CD4-positive, alpha-beta T cell treated with Interleukin-21 for 1 hour (primary cell): ENCODE results near the gene CFLAR.
A peak's percentile ranks its signal among the peaks of the same experiment; 100 is the strongest.
"Not testable (repeated sequence)": the region's sequence is repeated elsewhere in the genome, so short reads cannot be mapped to it uniquely, and the experiment has no call there.

Experiments used
- DNase-seq: peaks from one replicate; pipeline ENCODE4 v3.0.0-alpha.2; 2020

CFLAR gene

DNA sequence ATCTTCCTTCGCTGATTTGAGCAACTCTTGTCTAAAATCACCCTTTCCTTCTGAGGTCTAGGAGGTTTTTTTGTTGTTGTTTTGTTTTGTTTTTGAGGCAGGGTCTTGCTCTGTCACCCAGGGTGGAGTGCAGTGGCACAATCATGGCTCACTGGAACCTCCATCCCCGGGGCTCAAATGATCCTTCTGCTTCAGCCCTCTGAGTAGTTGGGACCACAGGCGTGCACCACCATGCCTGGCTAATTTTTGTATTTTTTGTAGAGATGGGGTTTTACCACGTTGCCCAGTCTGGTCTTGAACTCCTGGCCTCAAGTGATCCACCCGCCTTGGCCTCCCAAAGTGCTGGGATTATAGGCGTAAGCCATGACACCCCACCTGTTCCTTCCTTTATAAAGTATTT lies 68.3 kb downstream of the CFLAR start:
- not testable (repeated sequence) for DNase-seq

DNA sequence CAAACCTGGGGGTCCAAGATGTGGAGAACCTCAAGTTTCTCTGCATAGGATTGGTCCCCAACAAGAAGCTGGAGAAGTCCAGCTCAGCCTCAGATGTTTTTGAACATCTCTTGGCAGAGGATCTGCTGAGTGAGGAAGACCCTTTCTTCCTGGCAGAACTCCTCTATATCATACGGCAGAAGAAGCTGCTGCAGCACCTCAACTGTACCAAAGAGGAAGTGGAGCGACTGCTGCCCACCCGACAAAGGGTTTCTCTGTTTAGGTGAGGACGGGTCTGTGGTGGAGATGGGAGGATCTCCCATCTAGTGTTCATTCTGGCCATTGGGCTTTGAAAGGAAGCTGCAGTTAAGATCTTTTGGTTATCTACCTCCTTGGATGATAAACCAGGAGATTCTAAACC lies 69.9 kb downstream of the CFLAR start:
- no peak for DNase-seq

DNA sequence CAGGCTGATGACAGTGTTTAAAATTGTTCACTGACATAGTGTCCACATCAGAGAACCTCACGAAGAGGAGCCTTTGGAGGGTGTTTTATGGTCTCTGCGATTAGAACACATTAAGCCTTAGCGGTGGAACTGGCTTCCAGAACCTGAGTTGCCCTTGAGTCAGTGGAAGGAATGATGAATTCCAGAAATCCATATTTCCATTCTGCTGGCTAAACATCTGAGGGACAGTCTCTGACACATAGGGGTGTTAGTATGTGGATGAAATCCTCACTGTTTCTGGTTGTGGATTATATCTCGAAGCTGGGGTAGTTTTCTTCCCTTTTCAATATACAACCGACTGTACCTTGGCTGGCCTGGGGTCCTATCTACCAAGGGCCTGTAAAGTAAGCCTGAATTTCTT lies 71.0 kb downstream of the CFLAR start:
- DNase-seq, result no peak

DNA sequence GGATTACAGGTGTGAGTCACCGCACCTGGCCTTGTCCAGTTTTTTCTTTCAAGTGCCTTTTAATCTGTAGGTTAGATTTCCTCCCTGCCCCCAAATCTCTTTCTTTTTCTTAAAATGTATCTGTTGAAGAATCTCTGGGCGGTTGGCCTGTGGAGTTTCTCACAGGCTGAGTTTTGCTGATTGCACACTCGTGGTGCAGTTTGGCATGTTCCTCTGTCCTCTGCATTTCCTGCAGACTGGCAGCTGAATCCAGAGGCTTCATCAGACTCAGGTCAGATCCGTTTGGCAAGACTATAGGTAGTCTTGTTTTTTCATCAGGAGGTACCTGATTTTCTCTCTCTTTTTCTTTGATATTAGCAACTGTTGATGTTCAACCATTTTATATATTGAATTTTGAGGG lies 72.5 kb downstream of the CFLAR start:
- no peak for DNase-seq

DNA sequence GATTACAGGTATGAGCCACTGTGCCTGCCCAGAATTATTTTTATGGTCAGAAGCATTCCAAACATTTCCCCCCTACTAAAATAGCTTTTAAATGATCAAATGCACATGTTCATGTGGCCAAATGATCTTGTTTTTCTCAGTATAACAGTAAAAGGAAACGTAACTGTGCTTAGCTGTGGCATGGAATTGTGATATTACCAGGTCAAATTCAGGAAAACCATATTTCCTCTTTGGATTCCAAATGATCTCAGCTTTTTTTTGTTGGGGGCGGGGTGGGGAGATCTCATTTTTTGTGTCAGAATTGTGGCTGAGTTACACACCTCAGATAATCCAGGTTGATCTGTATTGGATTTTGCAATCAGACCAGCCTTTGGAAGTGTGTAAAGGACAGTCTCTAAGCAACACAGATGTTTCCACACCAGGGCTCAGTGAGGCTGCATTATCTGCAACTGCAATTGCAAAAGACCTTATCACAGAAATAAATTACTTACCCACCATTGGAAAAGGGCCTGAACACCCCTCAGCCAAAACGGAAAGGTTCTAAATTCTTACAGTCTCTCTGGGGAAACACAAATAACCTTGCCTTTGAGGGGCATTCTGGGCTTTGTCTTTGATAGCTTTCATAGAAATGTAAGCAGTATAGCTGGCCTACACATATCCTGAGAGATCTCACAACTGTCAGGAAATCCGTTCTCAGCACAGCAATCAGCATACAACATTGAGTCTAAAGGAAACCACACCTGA lies 75.3 kb downstream of the CFLAR start:
- peak; percentile 50 for DNase-seq

DNA sequence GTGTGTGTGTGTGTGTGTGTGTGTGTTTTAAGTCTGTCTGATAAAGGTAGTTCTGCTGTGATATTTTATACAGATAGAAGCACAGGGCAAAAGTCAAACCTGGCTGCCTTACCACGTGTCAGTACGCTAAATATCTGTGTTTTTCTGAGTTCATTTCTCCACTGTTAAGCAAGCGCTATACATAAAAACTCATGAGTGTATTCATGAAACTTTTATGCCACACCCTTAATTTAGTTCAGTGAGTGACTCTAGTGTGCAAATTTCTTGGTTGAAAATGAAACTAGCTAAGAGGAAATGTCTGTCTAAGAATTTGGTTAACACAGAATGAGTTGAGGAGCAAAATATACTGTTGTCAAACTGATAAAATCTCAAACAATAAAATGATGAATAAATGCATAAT lies 78.1 kb downstream of the CFLAR start:
- peak; percentile 50 for DNase-seq

DNA sequence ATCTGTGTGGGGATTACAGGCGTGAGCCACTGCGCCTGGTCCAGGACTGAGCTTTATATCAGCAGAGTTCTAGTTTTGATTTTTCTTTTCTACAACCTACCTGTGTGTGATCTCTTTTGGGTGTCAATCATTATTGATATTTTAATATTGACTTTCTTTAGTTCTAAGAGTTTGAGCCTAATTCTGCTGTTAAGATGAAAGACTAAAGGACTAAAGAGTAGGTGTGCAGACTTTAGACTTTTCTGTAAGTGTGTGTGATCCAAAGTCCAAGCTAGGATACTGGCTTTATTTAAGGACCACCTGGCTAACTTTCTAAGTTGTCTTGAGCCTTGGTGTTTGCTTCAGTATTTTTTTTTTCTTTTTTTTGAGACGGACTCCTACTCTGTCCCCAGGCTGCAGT lies 79.4 kb downstream of the CFLAR start:
- DNase-seq, result no peak

DNA sequence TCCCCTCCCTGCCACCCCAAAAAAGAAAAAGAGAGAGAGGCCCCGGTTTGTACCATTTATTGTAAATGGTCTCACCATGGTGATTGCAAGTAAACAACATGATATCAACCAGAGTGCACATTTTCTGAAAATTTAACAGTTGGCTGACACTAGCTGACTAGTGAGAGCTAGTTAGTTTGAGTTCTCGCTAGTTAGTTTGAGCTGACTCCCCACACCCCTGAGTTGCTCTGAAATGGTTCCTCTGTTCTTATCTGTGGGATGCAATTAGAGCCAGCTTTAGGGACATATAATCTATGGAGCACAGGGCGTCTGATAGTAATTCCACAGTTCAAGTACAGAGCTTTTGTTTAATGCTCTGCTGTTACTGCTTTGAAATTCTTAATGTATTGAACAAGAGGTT lies 80.0 kb downstream of the CFLAR start:
- no peak for DNase-seq

DNA sequence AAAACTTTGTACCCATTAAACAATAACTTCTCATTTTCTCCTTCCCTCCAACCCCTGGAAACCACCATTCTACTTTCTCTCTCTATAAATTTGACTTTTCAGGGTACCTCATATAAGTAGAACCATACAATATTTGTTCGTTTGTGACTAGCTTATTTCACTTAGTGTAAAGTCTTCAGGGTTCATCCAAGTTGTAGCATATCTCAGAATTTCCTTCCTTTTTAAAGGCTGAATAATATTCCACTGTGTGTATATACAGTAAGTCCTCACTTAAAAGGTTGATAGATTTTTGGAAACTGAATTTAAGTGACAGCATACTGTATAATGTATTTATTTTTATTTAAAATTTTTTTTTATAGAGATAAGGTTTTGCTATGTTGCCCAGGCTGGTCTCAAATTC lies 80.8 kb downstream of the CFLAR start:
- no peak for DNase-seq

DNA sequence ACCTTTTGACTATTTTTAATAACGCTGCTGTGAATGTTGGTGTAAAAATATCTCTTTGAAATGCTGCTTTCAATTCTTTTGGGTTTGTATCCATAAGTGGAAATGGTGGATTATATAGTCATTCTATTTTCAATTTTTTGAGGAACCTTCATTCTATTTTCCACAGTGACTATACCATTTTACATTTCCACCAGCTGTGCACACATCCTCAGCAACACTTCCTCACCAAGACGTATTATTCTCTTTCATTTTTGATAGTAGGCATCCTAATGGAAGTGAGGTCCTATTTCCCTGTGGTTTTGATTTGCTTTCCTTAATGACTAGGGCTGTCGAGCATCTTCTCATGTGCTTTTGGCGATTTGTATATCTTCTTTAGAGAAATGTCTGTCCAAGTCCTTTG lies 81.8 kb downstream of the CFLAR start:
- DNase-seq, result no peak

DNA sequence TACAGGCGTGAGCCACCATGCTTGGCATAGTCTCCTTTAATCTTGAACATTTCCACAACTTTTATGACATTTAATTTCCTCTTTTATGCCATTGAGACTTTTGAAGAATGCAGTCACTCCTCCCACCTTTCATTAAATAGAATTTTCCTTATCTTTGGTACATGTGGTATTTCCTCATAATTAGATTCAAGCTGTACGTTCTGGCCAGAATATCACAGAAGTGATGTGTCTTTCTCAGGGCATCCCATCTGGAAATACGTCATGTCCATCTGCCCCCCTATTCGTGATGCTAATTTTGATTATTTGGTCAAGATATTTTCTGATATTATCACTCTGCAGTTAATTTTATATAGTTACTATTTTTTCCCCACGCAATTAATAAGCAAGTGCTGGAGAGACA lies 83.9 kb downstream of the CFLAR start:
- no peak for DNase-seq

DNA sequence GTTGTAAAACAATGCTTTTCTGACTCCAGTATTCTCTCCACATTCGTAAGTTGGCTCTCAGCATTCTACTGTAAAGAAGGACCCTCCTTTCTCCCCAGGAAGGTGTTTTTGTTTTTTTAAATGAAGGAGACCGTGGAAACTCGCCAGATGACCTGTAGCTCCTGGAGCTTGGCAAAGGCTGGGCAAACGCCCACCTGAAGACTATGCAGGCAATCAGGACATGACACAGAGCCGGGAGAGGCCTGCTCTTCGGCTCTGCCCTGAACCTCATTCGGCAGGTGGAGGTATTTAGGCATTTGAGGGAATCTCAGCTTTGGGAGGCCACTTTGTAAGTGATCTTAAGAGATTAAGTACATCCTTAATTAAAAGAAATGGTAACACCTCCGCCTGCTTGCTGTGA lies 84.4 kb downstream of the CFLAR start:
- DNase-seq, result no peak

DNA sequence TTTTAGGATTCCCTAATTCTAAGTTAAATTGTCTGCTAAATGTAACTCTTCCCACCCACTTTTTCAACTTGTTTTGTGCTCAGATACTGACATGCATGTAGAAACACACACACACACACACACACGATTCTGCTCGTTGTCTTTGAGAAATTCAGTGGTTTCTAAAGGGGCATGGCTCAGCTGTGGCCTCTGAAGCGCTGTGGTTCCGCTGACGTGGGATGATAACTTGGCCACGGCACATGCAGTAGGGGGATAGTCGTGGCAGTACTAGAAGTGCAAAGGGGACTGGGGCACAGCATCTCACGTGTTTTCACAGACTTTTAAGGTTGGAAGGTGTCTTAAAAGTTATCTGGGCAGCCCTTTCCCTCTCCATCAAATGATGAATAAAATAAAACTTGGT lies 85.4 kb downstream of the CFLAR start:
- no peak for DNase-seq

DNA sequence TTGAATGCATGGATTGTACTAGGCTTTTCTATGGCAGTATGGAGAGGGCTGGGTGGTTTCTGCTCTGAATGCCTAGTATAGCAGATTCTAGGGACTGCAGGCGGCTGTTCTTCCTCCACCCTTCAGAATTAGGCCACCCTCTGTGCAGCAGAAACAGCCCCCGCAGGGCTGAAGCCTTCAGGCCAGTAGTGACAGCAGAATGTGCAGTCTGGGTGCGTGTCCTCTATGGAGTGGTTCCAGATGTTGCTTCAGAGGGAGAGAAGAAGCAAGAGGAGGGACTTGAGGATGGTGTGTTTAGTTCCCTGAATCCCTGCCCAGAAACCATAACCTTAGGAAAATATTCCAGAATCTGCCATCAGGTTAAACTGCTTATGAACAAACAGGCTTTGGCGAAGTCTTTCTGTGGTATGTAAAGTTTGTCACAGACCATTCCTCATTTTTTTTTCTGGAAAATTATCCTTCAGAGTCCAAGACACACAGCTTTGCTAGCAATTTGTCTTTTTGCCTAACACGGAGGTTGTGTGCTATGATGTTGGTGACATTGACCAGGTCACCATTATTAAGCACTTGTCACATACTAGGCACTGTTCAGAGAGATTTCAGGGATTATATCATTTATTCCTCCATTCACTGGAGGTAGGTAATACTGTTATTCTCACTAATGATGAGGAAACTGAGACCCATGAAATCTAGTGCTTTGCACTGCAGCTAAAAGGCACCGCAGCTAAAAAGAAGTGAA lies 88.1 kb downstream of the CFLAR start:
- no peak for DNase-seq

DNA sequence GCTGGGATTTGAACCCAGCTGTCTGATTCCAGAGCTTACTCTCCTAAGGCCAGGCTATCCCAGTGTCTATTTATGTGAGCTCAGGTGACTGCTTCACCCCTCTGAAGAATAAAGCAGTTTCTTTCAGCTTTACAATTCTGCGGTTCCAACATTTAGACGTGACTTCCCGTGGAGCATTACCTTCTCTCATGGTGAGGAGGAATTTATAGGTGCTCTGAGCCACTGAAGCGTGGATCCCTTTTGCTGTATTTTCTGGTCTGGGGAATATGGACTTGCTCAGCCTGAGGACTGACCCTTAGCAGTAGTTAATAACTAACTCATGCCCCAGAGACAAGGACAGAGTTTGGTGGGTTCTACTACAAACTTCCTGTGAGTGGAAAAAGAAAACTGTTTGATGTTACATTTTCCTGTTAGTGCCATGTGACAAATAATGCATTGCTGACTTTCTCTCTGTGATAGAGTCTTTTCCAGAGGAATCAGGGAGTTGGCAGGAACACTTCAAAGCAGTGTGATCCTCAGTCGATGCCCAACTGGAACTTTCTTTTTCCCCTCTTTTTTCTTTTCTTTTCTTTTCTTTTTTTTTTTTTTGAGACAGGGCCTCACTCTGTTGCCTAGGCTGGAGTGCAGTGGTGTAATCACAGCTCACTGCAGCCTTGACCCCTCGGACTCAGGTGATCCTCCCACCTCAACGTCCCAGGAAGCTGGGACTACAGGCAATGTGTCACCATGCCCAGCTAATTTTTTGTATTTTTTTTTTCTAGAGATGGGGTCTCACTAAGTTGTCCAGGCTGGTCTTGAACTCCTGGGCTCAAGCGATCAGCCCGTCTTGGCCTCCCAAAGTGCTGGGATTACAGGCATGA lies 88.9 kb downstream of the CFLAR start:
- no peak for DNase-seq

DNA sequence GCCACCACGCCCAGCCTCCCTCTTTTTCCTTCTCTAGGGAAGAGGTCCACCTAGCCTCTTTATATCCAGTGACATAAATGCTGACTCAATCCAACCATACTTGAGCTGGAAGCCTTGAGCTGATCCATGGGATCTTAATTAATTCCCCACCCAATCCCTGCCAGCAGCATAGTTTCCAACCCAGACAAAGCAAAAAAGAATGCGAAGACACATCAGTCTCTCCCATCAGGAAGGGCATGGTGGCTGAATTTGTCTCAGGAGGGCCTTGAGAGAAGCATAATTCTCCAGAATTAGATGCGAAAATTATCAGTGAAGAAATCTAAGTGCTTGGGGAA lies 89.5 kb downstream of the CFLAR start:
- no peak for DNase-seq

DNA sequence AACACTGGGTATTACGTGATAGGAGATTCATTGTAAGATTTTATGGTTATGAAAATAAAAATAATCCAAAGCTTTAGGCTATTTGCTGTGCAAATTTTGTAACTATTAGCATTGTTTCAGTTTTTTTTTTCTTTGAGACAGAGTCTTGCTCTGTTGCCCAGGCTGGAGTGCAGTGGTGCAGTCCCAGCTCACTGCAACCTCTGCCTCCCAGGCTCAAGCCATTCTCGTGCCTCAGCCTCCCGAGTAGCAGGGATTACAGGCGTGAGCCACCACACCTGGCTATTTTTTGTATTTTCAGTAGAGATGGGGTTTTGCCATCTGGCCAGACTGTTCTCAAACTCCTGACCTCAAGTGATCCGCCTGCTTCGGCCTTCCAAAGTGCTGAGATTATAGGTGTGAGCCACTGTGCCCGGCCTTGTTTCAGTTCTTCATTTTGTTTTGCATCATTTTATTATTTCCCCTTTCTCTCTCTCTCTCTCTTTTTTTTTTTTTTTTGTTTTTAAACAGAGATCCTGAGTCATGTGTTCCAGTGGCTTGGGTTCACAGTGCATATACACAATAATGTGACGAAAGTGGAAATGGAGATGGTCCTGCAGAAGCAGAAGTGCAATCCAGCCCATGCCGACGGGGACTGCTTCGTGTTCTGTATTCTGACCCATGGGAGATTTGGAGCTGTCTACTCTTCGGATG lies 92.7 kb downstream of the CFLAR start:
- DNase-seq, result no peak

DNA sequence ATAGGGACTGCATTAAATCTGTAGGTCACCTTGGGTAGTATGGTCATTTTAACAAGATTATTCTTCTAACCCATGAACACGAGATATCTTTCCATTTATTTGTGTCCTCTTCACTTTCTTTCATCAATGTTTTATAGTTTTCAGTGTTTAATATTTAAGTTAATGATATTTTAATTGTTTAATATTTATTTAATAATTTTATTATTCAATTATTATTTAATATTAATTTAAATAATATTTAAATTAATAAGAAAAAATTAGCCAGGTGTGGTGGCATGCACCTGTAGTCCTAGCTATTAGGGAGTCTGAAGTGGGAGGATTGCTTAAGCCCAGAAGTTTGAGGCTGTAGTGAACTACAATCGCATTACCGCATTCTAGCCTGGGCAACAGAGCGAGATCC lies 100.0 kb downstream of the CFLAR start:
- no peak for DNase-seq

DNA sequence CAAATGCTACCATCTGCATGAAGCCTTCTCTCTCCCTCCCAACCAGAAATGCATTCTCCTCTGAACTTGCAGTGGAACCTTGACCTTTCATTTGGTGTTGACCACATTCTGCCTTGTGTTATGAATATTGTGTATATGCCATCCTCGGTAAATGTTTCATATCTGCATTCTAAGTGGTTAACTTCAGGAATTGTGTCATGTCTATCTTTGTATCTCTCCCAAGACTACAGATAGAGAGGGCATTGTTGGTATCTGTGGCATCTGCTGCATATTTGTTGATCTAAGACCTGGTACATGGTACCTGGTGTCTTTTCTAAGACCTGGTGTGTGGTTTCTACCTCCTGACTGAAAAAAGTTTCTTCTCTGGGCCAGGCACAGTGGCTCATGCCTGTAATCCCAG lies 101.0 kb downstream of the CFLAR start:
- DNase-seq, result no peak

DNA sequence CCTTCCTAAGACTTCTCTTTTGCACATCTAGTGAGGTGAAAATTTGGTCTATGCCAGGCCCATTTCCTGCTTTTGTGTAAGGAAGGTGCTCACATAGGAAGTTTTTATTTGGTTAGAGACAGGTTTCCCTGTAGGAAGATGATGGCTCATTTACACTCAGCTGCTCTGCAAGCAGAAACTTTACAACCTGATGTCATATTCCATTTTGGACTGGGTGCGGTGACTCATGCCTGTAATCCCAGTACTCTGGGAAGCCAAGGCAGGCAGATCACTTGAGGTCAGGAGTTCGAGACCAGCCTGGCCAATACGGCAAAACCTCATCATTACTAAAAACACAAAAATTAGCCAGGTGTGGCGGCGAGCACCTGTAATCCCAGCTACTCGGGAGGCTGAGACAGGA lies 102.8 kb downstream of the CFLAR start:
- no peak for DNase-seq

DNA sequence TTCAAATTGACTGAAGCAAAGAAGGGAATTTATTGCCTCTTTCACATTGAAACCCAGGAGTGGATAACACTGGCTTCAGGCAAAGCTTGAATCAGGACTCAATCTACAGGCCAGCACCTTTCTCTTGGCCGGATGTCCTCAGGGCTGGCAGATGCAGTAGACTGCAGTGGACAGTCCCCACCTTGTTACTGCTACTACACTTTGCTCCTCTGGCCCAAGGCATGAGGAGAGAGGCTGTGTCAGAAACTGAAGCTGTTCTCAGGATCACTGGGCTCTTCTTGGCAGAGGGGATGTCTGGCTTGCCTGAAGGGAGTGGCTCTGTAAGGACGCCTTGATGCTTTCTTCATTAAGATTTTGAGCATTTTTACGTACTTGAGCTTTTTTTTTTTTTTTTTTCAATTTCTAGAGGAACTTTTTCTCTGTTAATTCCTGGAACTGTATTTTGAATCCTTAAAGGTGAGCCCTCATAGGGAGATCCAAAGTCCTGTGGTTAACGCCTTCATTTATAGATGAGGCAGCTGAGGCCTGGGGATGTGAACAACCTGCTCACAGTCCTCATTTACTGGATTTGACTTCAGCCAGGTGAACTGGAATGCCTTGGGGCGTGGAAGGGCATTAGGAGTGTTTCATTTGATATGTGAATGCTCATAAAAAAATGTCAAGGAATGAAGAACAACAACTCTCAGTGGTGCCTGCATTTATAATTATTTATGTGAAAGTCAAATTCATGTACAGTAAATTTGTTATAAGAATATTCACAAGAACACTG lies 103.5 kb downstream of the CFLAR start:
- DNase-seq, result no peak

DNA sequence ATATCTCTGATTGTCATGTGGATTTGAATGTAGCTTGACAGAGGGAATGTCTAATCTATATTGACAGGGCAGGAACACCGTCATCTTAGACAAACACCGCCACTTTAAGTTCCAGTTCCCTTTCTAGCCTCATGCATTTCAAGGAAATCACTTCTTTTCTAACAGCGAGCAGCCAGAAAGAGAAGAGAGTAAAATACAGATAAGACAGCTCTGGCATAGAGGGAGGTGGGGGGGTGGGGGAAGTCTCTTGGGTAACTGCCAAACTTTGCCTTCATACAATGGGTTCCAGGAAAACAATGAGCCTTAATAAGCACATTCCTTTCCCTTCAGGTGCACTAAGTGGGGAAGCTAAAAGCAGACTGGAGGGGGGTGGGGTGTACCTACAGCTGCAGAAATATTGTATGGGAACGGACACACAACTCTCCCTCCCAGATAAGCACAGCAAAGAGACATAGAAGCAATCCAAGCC lies 104.2 kb downstream of the CFLAR start:
- peak; percentile 13 for DNase-seq
